SK-N-SH treated with all-trans-retinoic acid at 6 μM for 48 hours (cell line): ENCODE results near the gene CRAT.

Experiments used
- ATAC-seq: fragments of 200-7000 bp; cut with Tn5 transposase; 3 replicates; pipeline ENCODE4 v1.9.1; 2020; ENCODE audit warnings: mild to moderate bottlenecking, moderate library complexity
- ARNTL ChIP-seq: fragments of 450-650 bp; formaldehyde crosslinking; IDR thresholded peaks from 2 replicates; pipeline ENCODE4 v1.5.0; 2020; ENCODE audit warnings: low read depth, mild to moderate bottlenecking, moderate library complexity, borderline replicate concordance
- BACH2 ChIP-seq: fragments of 250-450 bp; sonication (Bioruptor Pico); IDR thresholded peaks from 2 replicates; pipeline ENCODE4 v1.9.0; 2021; ENCODE audit warnings: mild to moderate bottlenecking, borderline replicate concordance
- CREB5 ChIP-seq: fragments of 250-450 bp; sonication (Bioruptor Pico); IDR thresholded peaks from 2 replicates; pipeline ENCODE4 v1.5.1; 2020; ENCODE audit warnings: low read depth, mild to moderate bottlenecking, moderate library complexity
- CSDC2 ChIP-seq: fragments of 250-450 bp; sonication (Bioruptor Pico); IDR thresholded peaks from 2 replicates; pipeline ENCODE4 v1.5.0; 2020; ENCODE audit warnings: mild to moderate bottlenecking, moderate library complexity
- CSRNP3 ChIP-seq: fragments of 250-450 bp; sonication (Bioruptor Pico); IDR thresholded peaks from 2 replicates; pipeline ENCODE4 v1.5.1; 2021; ENCODE audit warnings: mild to moderate bottlenecking, moderate library complexity
- ESRRG ChIP-seq: fragments of 250-450 bp; sonication (Bioruptor Pico); IDR thresholded peaks from 2 replicates; pipeline ENCODE4 v1.6.1; 2021; ENCODE audit warnings: mild to moderate bottlenecking
- GLIS3 ChIP-seq: fragments of 250-450 bp; sonication (Bioruptor Pico); IDR thresholded peaks from 2 replicates; pipeline ENCODE4 v1.5.0; 2020; ENCODE audit warnings: mild to moderate bottlenecking, moderate library complexity
- ISL1 ChIP-seq: fragments of 250-450 bp; sonication (Bioruptor Pico); IDR thresholded peaks from 2 replicates; pipeline ENCODE4 v2.1.2; 2022; ENCODE audit warnings: mild to moderate bottlenecking, moderate library complexity
- OSR1 ChIP-seq: fragments of 250-450 bp; sonication (Bioruptor Pico); IDR thresholded peaks from 2 replicates; pipeline ENCODE4 v1.8.0; 2022; ENCODE audit warnings: moderate library complexity, mild to moderate bottlenecking, inconsistent platforms
- PATZ1 ChIP-seq: fragments of 250-450 bp; sonication (Bioruptor Pico); IDR thresholded peaks from 2 replicates; pipeline ENCODE4 v1.8.0; 2020; ENCODE audit warnings: mild to moderate bottlenecking, moderate library complexity, borderline replicate concordance
- POU6F1 ChIP-seq: fragments of 250-450 bp; sonication (Bioruptor Pico); IDR thresholded peaks from 2 replicates; pipeline ENCODE4 v1.8.0; 2021; ENCODE audit warnings: low read depth, mild to moderate bottlenecking, moderate library complexity, borderline replicate concordance
- PPARA ChIP-seq: fragments of 250-450 bp; sonication (Bioruptor Pico); IDR thresholded peaks from 2 replicates; pipeline ENCODE4 v1.5.0; 2020; ENCODE audit warnings: mild to moderate bottlenecking, borderline replicate concordance
- SNAI2 ChIP-seq: fragments of 250-450 bp; sonication (Bioruptor Pico); IDR thresholded peaks from 2 replicates; pipeline ENCODE4 v1.5.0; 2020; ENCODE audit warnings: mild to moderate bottlenecking, moderate library complexity
- TCF4 ChIP-seq: fragments of 250-450 bp; sonication (Bioruptor Pico); IDR thresholded peaks from 2 replicates; pipeline ENCODE4 v1.8.0; 2021; ENCODE audit warnings: mild to moderate bottlenecking, moderate library complexity, borderline replicate concordance
- TOX ChIP-seq: fragments of 250-450 bp; sonication (Bioruptor Pico); IDR thresholded peaks from 2 replicates; pipeline ENCODE4 v1.8.0; 2021; ENCODE audit warnings: mild to moderate bottlenecking, moderate library complexity, borderline replicate concordance
- TSHZ2 ChIP-seq: fragments of 250-450 bp; sonication (Bioruptor Pico); IDR thresholded peaks from 2 replicates; pipeline ENCODE4 v1.5.0; 2020; ENCODE audit warnings: mild to moderate bottlenecking, moderate library complexity
- ZC3H10 ChIP-seq: fragments of 250-450 bp; sonication (Bioruptor Pico); IDR thresholded peaks from 2 replicates; pipeline ENCODE4 v1.5.1; 2021; ENCODE audit warnings: mild to moderate bottlenecking, moderate library complexity
- ZFP3 ChIP-seq: fragments of 250-450 bp; sonication (Bioruptor Pico); IDR thresholded peaks from 2 replicates; pipeline ENCODE4 v1.5.0; 2020; ENCODE audit warnings: mild to moderate bottlenecking, moderate library complexity
- ZFP30 ChIP-seq: fragments of 450-650 bp; formaldehyde crosslinking; IDR thresholded peaks from 2 replicates; pipeline ENCODE4 v1.5.0; 2022; ENCODE audit warnings: mild to moderate bottlenecking, moderate library complexity
- ZNF565 ChIP-seq: fragments of 450-650 bp; formaldehyde crosslinking; conservative IDR thresholded peaks from 2 replicates; pipeline ENCODE4 v1.5.0; 2020; ENCODE audit warnings: low read depth, mild to moderate bottlenecking, moderate library complexity
- ZNF8 ChIP-seq: fragments of 450-650 bp; formaldehyde crosslinking; IDR thresholded peaks from 2 replicates; pipeline ENCODE4 v1.5.0; 2020; ENCODE audit warnings: mild to moderate bottlenecking, moderate library complexity

Gene CRAT

GRCh38 chr9:129094387-129095169, 16.0 kb downstream of the CRAT start:
- TF ChIP-seq ARNTL (CRISPR knock-in tag) (no peak), ZNF8 (CRISPR knock-in tag) (no peak), BACH2 (no peak), ZFP3 (CRISPR knock-in tag) (no peak), ZFP30 (no peak), GLIS3 (CRISPR knock-in tag) (no peak), TCF4 (CRISPR knock-in tag) (no peak), POU6F1 (no peak), ISL1 (no peak), PATZ1 (CRISPR knock-in tag) (no peak), ZNF565 (CRISPR knock-in tag) (no peak), ZC3H10 (CRISPR knock-in tag) (no peak), CSDC2 (CRISPR knock-in tag) (no peak), SNAI2 (CRISPR knock-in tag) (no peak), TSHZ2 (CRISPR knock-in tag) (no peak), OSR1 (CRISPR knock-in tag) (no peak), ESRRG (no peak), CREB5 (no peak)

GRCh38 chr9:129093602-129094386, 16.8 kb downstream of the CRAT start:
- ATAC-seq = peak; percentile 24
- no peak for TF ChIP-seq SNAI2 (CRISPR knock-in tag)
- TF ChIP-seq ZNF8 (CRISPR knock-in tag) = no peak
- TF ChIP-seq ZFP3 (CRISPR knock-in tag) = no peak
- TF ChIP-seq ISL1 = no peak
- TF ChIP-seq TSHZ2 (CRISPR knock-in tag) = no peak
- no peak for TF ChIP-seq TCF4 (CRISPR knock-in tag)
- no peak for TF ChIP-seq OSR1 (CRISPR knock-in tag)
- TF ChIP-seq ARNTL (CRISPR knock-in tag) = no peak
- TF ChIP-seq ESRRG = no peak
- TF ChIP-seq GLIS3 (CRISPR knock-in tag) = no peak
- no peak for TF ChIP-seq CSDC2 (CRISPR knock-in tag)
- no peak for TF ChIP-seq PATZ1 (CRISPR knock-in tag)
- TF ChIP-seq CSRNP3 (CRISPR knock-in tag) = no peak
- no peak for TF ChIP-seq TOX (CRISPR knock-in tag)
- TF ChIP-seq BACH2 = no peak
- TF ChIP-seq PPARA (CRISPR knock-in tag) = no peak
- no peak for TF ChIP-seq ZFP30

More at GRCh38 chr9:129094387-129095169, 16.0 kb downstream of the CRAT start:
- no peak for ATAC-seq
